HG03575 (cell line): ENCODE results near the gene TECPR1.

Source experiments
- ATAC-seq: cut with Tn5 transposase; IDR thresholded peaks from one replicate; pipeline ENCODE4 v1.9.1; 2021; ENCODE audit not compliant: unreplicated experiment, insufficient number of reproducible peaks, low FRiP score; ENCODE audit errors: extremely low read depth

TECPR1 gene

DNA sequence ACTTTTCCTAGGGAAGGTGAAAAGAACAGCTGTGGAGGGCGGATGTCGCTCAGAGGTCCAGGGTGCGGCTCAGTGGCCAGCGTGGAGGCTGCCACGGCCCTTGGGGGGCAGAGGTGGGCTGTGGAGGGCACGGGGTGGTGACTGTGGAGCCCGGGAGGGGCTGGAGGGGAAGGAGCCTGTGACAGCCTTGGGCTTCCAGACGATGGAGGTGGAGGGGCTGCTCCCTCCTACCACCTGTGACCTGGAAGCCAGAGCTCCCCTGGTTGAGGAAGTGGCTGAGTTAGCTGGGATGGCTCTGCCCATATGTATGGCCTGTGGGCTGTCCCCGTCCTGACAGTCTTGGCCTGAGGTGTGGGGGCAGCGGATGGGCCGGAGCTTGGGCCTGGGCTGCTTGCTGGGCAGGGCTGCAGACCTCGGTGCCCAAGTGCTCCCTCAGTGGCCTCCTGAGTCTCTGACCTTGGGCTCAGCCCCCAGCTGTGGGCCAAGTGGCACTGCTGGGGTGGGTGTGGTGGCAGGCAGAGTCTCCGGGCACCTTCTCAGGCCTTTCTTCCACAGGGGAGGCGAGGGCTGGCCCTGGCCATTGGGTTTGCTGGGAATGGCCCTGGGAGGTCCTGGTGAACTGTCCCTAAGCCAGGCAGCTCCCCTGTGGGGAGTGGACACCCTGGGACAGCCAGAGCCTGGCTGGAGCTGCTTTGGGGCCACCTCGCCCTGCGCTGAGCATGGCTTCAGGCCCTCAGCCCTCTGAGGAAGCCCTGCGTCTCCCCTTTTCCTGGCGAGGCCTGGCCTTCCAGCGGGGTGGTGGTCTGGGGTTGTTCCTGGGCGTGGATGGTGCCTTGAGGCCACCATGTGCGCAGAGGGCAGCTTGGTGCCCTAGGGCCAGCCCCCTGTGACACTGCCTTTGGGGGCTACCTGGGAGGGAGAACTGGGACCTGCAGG, 33.4 kb upstream of the TECPR1 start:
- no peak for ATAC-seq

DNA sequence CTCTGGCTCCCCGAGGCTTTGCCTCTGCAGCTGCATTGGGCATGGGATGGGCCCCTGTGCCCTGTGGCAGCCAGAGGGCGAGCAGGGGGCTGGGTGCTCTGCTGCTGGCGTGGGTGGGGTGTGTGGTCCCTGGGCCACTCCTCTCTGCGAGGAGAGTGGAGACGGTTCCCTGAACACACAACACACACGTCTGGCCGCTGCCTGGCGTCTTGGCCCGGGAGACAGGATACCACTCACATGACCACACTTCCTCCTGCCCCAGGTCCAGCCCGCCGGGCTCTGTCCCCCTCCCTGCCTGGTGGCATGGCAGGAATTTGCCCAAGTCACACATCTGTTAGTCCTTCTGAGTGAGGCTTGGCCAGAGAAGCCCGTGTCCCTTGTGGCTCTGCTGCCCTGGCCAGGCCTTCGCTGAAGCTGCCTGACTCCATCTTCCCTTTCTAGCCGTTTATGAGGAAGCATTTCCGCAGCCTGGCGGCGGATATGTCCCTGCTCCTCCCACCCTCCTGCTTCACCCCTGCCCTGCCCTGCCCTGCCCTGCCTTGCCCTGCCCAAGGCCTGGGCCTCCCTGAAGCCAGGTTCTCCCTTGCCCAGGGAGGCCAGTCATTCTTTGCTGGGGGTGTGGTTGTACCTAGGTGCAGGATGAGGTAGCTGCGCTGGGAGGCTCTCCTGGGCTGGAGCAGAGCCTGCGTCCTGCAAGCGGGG, 32.5 kb upstream of the TECPR1 start:
- no peak for ATAC-seq

DNA sequence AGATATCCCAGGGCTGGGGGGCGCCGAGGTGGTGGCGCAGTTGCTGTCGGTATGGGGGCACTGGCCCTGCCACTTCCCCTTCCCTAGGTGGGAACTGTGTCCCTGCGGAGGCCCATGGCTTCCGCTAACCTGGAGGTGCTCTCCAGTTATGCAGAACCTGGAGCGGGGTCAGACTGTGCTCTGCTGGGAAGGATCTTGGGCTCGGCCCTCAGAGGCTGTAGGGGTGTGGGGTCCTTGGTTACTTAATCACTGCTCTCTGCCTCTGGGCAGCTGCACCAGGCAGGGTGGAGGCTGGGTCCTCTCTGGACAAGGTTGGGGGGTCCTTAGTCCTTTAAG, 31.8 kb upstream of the TECPR1 start:
- ATAC-seq, result no peak

DNA sequence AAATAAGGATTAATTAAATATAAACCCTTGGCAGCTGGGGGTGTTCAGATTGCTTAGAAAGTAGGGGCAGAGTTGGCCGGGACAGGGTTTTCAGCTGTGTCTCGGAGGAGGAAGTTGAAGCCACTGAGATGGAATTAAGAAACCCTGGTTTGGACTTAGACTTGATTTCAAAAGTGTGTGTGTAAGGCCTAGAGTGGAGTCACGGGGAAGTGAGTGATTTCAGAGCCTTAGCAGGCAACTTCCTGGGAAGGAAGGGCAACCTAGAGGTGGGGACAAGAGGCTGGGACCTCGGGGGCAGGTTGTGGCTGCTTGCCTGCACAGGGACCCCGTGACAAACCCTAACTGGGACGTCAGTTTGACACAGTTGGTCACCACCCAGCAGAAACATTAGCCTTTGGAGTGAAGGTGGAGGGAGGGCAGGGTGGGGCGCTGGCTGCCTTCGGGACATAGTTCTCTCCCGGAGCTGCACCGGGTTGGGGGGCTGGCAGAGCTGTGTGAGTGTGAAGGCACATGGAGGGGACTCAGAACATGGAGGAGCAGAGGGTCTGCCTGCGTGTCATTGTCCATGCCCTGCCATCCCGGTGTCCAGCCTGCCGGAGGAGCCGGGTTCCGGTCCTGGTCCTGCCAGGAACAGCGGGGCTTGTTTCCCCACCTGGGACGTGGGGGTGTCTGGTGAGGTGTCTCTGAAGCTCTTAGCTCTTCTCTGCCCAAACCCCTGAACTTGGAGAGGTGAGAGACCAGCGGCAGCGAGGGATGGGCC, 31.3 kb upstream of the TECPR1 start:
- no peak for ATAC-seq

DNA sequence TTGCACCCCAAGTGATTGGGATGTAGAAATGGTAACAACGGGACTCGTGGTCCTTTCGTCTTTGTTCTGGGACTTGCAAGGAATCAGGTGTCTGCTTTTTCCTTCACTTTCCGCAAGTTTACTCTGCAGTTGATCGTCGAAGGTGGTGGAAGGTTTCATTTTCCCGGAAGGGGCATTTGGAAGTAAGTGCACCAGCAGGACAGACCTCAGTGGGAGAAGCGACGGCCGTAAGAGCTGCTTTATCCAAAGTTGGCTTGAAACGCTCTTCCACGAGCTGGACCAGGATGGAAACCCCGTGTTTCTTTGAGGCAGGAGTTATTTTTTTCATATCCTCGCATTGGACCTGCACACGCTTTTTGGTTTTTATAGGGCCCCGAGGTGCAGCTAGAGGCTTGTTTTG, 30.7 kb upstream of the TECPR1 start:
- no peak for ATAC-seq

DNA sequence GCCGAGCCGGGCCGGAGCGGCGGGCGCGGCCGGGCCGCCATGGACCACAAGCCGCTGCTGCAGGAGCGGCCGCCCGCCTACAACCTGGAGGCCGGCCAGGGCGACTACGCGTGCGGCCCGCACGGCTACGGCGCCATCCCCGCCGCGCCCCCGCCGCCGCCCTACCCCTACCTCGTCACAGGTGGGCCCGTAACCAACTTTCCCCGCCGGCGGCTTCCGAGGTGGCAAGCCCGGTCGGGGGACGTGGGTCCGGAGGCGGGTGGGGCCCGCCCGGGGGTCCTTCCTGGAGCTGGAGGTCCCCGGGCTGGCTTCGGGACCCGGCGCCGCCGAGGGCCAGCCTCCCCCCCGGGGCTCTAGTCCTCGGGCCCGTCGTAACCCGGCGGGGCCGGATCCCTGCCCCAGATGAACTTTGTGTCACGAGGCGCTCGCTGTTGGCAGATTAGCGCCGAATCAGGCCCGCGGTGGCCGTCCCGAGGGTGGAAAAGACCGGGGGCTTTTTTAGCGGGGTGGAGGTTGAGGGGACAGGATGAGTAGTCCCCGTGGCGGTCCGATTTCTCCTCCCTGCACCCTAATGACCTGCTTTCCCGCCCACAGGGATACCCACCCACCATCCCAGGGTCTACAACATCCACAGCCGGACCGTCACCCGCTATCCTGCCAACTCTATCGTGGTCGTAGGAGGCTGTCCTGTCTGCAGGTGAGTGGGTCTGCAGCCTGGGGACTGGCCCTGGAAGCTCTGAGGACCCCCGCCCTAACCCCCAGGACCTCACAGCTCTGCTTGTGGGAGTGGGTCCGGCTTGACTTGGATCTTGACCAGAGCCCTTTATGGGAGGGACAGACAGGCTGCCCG, 29.9 kb upstream of the TECPR1 start:
- ATAC-seq, result no peak

DNA sequence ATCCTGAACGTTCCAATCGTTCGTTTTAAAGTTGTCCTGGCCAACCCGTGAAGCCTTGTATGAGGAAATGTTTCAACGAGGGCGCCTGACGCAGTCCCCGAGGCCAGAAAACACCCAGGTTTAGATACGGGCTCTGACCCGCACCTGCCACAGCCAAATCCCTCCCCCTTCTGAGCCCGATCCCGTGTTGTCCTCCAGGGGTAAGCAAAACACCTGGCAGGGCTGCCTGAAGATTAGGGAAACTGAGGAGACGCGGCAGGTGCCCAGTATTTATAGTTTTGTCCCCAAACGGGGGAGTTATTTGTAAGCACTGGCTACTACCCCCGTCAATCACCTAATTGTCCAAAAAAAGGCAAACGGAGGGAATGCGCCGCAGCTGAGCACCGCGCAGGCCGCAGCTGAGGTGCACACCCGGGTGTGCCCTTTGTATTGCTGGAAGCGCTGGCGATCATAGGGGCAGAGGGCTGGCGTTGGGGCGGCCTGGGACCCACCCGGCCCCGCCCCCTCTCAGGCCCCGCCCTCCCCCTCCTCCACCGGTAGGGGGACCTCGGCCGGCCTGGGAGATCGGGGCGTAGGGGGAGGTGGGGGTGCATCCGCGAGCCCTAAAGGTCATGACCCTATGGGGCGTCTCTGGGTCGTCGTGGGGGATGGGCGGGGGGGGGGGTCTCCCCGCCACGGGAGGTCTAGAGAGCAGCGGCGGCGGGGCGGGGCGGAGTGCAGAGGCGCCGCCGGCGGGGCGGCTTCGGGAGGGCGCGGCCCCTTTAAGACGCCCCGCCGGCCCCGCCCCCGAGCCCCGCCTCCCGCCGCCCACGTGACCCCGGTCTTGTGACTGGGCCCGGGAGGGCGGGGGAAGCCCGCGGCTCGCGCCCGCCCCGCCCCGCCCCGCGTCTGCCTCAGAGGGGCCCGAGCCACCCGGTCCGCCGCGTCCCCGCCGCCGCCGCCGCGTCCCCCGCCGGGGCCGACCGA, 29.0 kb upstream of the TECPR1 start, which contains the start of gene BRI3:
Gene BRI3, plus strand, starts transcription at position 896 of the 966 bp plus-strand sequence. CDS start 110 bp downstream, outside the sequence.
- no peak for ATAC-seq

DNA sequence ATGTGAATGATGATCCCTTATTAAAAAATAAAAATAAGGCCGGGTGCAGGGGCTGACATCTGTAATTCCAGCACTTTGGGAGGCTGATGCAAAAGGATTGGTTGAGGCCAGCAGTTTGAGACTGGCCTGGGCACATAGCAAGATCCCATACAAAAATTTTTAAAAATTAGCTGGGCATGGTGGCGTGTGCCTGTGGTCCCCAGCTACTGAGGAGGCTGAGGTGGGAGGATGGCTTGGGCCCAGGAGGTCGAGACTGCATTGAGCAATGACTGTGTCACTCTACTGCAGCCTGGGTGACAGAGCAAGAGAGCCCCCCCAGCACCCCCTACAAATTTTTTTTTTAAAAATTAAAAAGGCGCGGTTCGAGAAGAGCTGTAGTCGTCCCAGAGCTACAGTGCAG, 28.3 kb upstream of the TECPR1 start:
- no peak for ATAC-seq

DNA sequence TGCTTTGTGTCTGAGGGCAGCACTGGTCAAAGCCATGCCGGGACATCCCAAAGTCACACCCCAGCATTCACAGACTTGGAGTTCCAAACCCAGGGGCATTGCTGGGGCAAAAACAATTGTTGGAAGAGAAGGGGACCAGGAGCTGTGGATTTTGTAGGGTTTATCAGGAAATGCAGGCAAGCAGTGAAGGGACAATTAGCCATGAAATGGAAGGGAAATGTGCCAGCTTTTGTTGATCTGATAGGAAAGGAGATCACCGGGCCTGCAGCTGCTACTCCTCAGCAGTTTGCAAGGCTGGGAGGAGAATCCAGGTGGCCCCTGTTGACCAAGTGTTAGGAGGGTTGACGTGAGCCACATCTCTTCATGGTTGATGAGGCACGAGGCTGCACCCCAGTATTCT, 26.9 kb upstream of the TECPR1 start:
- no peak for ATAC-seq

DNA sequence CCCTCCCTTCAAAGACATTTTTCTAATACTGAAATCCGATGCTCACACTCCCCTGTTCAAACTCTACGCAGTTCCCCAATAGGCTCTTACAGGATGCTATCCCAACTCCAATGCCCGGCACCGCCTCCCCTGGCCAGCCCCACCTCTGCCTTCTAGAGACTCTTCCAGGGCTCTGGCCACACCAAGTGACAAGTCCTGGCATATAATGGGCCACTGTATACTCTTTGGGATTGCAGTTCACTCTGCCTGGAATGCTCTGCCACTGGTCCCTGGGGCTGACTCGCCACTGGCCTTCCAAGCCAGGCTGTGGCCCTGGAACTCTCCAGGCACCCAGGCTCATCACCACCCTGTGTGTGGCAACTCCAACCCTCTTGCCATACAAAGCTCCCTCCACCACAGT, 26.4 kb upstream of the TECPR1 start:
- ATAC-seq, result no peak

DNA sequence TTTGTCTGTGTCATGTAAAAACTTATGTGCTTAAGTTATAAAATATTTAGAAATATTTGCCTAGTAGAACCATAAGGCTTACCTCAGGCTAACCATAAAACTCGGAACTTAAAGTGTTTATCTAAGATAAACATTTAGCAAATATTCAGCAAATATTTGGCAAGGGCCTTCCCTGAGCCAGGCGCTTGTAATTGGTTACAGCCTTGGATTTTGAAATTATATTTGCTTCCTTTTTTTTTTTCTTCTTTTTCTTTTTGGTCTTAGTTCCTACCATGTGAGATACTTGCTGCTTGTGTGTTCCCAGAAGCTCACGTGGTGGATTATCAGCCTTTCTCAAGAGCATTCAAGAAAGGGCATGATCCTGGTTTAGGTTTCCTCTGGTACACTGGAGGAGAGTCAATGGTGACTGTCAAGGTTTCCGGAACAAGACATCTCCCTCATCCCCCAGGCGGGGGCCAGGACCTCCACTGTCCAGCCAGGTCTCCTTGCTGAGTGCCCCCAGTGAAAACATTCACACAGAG, 24.3 kb upstream of the TECPR1 start:
- ATAC-seq, result no peak

DNA sequence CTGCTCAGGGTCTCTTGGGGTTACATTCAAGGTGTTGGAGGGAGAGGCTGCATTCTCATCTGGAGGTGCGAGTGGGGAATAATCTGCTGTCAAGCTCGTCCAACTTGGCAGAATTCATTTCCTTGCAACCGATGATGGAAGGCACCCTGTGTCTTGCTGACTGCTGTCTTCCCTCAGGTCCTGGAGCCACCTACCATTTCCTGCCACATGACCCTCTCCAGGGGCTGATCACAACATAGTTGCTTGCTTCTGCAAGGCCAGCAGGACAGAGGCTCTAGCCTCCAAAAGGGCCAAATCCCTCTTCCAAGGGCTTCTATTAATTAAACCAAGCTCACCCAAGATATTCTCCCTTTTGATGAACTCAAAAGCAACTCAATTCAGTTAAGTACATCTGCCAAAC, 15.3 kb upstream of the TECPR1 start:
- no peak for ATAC-seq

DNA sequence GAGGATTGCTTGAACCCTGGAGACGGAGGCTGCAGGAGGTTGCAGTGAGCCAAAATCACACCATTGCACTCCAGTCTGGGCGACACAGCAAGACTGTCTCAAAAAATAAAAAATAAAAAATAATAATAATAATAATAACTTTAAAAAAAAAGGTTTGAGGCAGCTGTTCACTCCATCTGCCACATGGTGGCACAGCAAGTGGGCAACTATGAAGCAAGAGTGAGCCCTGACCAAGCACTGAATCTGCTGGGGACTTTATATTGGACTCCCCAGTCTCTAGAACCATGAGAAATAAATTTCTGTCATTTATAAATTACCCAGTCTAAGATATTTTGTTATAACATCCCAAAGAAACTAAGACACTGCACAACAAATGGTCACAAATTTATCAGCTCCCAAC, 14.8 kb upstream of the TECPR1 start:
- no peak for ATAC-seq

DNA sequence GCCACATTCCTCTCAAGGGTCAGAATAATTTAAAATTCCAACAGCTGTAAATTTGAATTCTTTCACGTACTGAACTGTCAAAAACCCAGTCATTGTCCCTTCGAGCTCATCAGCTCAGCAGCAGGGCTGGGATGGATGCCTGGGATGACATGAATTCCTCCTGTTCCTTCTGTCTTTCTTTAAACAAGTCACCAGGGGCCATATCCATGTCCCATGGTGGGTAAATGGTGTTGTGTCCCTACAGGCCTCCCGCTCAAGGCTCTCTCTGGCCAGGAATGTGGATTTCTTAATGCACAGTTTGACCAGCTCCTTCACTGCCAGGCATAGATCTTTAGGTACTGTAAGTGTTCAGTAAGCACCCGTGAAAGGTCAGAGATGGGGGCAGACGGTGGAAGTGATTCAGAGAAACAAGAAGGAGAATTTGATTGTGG, 13.8 kb upstream of the TECPR1 start:
- ATAC-seq, result no peak

DNA sequence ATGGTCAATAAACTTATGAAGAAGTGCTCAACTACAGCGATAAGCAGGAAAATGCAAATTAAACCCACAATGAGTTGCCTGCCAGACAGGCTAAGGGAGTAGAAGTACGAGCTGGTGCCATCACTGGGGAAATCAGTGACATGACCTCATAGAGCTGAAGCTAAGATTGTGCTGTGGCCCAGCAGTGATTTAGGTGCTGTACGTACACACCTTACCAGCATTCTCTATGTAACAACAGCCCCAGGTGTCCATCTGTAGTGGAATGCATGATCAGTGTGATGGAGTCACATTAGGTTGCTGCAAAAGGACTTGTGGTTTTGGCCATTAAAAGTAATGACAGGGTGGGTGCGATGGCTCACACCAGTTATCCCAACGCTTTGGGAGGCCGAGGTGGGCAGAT, 5.7 kb upstream of the TECPR1 start:
- ATAC-seq, result no peak

DNA sequence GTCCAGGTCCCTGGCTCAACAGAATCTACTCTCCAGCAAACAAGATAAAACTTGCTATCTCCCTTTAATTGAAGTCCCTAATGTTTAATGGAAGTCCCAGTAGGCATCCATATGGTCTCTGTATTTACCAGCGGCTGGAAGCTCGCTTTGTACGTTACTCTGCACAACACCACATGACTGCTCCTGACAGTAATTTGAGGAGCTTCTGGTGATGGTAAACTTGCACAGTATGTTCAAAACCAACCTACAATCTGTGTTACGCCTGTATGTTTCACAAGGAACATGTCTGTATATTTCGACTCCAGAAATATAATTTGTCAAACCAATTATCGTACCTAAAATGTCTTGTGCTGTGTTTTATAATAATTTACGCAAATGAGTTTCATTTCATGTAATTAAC, 4.4 kb upstream of the TECPR1 start:
- ATAC-seq, result no peak

DNA sequence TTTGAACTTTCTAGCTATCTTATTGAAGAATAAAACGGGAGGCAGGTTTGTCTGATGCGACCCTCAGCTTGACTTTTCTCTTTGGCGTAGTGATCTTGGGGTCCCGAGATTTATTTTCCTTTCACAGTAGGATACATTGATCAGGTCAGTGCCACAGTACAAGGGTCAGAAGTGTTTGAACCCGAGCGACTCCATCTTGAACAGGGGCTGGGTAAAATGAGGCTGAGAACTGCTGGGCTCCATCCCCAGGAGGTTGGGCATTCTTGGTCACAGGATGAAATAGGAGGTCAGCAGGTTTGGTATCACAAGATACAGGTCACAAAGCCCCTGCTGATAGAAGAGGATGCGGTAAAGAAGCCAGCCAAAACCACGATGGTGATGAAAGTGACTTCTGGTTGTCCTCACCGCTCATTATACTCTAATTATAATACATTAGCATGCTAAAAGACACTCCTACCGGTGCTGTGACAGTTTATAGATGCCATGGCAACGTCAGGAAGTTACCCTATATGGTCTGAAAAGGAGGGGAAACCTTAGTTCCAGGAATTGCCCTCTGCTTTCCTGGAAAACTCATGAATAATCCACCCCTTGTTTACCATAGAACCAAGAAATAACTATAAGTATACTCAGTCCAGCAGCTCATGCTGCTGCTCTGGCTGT, 3.0 kb upstream of the TECPR1 start:
- ATAC-seq, result no peak
